Mesendoderm (in vitro differentiated cells): ENCODE data around the gene IFNLR1.

Experiments used
- DNase-seq: peaks from one replicate; pipeline ENCODE4 v3.0.0; 2013
- H2AK5ac ChIP-seq: 2 replicates; pipeline ENCODE4 v1.6.1; 2013; ENCODE audit warnings: low read length, inconsistent platforms
- H2BK120ac ChIP-seq: 2 replicates; pipeline ENCODE4 v1.6.1; 2013; ENCODE audit warnings: low read depth, mild to moderate bottlenecking, low read length, moderate library complexity, mixed read lengths
- H2BK15ac ChIP-seq: replicated peaks from 2 replicates; pipeline ENCODE4 v1.6.1; 2013; ENCODE audit warnings: low read depth, mild to moderate bottlenecking, moderate library complexity
- H2BK5ac ChIP-seq: 2 replicates; pipeline ENCODE4 v1.6.1; 2013; ENCODE audit warnings: low read length, inconsistent platforms
- H3K18ac ChIP-seq: 2 replicates; pipeline ENCODE4 v1.6.1; 2013; ENCODE audit warnings: mild to moderate bottlenecking, low read length, mixed read lengths
- H3K23ac ChIP-seq: one replicate; pipeline ENCODE4 v1.6.1; 2013; ENCODE audit warnings: low read length
- H3K27ac ChIP-seq: 2 replicates; pipeline ENCODE4 v1.5.1; 2013; ENCODE audit warnings: low read depth, mild to moderate bottlenecking, inconsistent platforms, low read length, moderate library complexity
- H3K27me3 ChIP-seq: 2 replicates; pipeline ENCODE4 v1.6.1; 2013; ENCODE audit warnings: low read length, control low read depth, mild to moderate bottlenecking, inconsistent platforms; ENCODE audit not compliant: insufficient read depth, poor library complexity
- H3K36me3 ChIP-seq: 2 replicates; pipeline ENCODE4 v1.6.1; 2013; ENCODE audit warnings: low read length, inconsistent platforms; ENCODE audit not compliant: control insufficient read depth, insufficient read depth
- H3K4ac ChIP-seq: one replicate; pipeline ENCODE4 v1.6.1; 2013; ENCODE audit warnings: low read depth, mild to moderate bottlenecking, low read length, moderate library complexity
- H3K4me1 ChIP-seq: 2 replicates; pipeline ENCODE4 v1.6.1; 2013; ENCODE audit warnings: low read depth, low read length, inconsistent platforms; ENCODE audit not compliant: control insufficient read depth
- H3K4me2 ChIP-seq: 2 replicates; pipeline ENCODE4 v1.6.1; 2013; ENCODE audit warnings: low read length
- H3K4me3 ChIP-seq: 2 replicates; pipeline ENCODE4 v1.5.1; 2013; ENCODE audit warnings: mild to moderate bottlenecking, low read length
- H3K56ac ChIP-seq: one replicate; pipeline ENCODE4 v1.6.1; 2013; ENCODE audit warnings: low read length
- H3K79me1 ChIP-seq: 2 replicates; pipeline ENCODE4 v1.6.1; 2013; ENCODE audit warnings: low read length, inconsistent platforms
- H3K79me2 ChIP-seq: 2 replicates; pipeline ENCODE4 v1.6.1; 2013; ENCODE audit warnings: mild to moderate bottlenecking, low read length; ENCODE audit not compliant: control insufficient read depth, insufficient read depth
- H3K9ac ChIP-seq: 2 replicates; pipeline ENCODE4 v1.6.1; 2013; ENCODE audit warnings: low read length, inconsistent platforms
- H4K5ac ChIP-seq: one replicate; pipeline ENCODE4 v1.6.1; 2013; ENCODE audit warnings: low read length
- H4K8ac ChIP-seq: one replicate; pipeline ENCODE4 v1.6.1; 2013; ENCODE audit warnings: low read depth, mild to moderate bottlenecking, control low read depth, low read length, moderate library complexity
- WGBS: extraction: QIAGEN DNeasy Blood & Tissue Kit; methylation state at CpG from one replicate; pipeline ENCODE4 v1.1.7; 2013; ENCODE audit warnings: low lambda C conversion rate, missing lambda C conversion rate; ENCODE audit not compliant: insufficient coverage; ENCODE audit errors: extremely low coverage; 5-methylcytosine and 5-hydroxymethylcytosine counted together

IFNLR1 gene

DNA sequence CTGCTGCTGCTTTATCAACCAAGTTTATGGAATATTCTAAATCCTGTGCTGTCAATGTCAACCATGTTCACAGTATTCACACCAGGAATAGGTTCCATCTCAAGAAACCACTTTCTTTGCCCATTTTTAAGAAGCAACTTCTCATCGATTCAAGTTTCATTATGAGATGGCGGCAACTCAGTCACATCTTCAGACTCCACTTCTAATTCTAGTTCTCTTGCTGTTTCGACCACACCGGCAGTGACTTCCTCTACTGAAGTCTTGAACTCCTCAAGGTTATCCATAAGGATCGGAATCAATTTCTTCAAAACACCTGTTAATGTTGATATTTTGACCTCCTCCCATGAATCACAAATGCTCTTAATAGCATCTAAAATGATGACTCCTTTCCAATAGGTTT is 39.7 kb upstream of the IFNLR1 start:
- H3K36me3 ChIP-seq, result no peaks in the 10 kb centered on the region
- H3K4ac ChIP-seq, result no peak overlapping the region
- H4K8ac ChIP-seq, result no peak overlapping the region
- DNase-seq, result no peak
- no peak overlapping the region for H3K56ac ChIP-seq
- no peaks in the 10 kb centered on the region for H3K27me3 ChIP-seq
- WGBS, result no CpG with 5 or more reads among the region's 5 CpGs
- H3K23ac ChIP-seq, result no peak overlapping the region
- H3K9ac ChIP-seq, result no peak overlapping the region
- no peak overlapping the region for H3K4me2 ChIP-seq
- H2AK5ac ChIP-seq, result no peak overlapping the region
- H3K18ac ChIP-seq, result no peak overlapping the region
- H2BK5ac ChIP-seq, result no peak overlapping the region
- no peak overlapping the region for H4K5ac ChIP-seq
- no peaks in the 10 kb centered on the region for H3K79me2 ChIP-seq
- H3K4me3 ChIP-seq, result no peak overlapping the region
- no peak overlapping the region for H3K27ac ChIP-seq
- no peak overlapping the region for H2BK15ac ChIP-seq
- H3K4me1 ChIP-seq, result no peaks in the 10 kb centered on the region
- no peaks in the 10 kb centered on the region for H3K79me1 ChIP-seq
- no peak overlapping the region for H2BK120ac ChIP-seq

DNA sequence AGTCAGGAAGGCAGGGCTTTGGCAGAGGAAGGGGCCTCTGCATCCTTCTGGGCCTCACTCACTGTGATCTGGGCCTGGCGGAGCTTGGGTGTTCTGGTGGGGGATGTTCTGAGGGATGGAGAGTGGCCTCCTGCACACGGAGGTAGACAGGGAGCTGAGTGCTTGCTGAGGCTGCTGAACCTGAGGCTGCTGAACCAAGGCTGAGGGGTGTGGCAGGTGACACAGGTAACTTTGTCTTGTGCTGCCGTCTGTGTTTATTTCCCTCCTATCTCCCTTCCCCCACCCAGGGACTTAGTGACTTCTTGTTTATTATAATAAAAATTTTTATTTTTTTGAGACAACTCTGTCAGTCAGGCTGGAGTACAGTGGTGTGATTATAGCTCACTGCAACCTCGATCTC is 37.7 kb upstream of the IFNLR1 start:
- Histone ChIP-seq H3K36me3 (no peaks in the 10 kb centered on the region), H4K8ac (no peak overlapping the region), H3K79me1 (no peaks in the 10 kb centered on the region), H3K4me3 (no peak overlapping the region), H3K4me1 (no peaks in the 10 kb centered on the region), H2BK5ac (no peak overlapping the region), H3K27me3 (no peaks in the 10 kb centered on the region), H3K18ac (no peak overlapping the region), H2BK15ac (no peak overlapping the region), H2AK5ac (no peak overlapping the region), H3K23ac (no peak overlapping the region), H3K79me2 (no peaks in the 10 kb centered on the region), H2BK120ac (no peak overlapping the region), H3K27ac (no peak overlapping the region), H3K4me2 (no peak overlapping the region), H3K56ac (no peak overlapping the region), H3K9ac (no peak overlapping the region), H4K5ac (no peak overlapping the region), H3K4ac (no peak overlapping the region)
- WGBS, result no CpG with 5 or more reads among the region's 4 CpGs
- DNase-seq, result no peak

DNA sequence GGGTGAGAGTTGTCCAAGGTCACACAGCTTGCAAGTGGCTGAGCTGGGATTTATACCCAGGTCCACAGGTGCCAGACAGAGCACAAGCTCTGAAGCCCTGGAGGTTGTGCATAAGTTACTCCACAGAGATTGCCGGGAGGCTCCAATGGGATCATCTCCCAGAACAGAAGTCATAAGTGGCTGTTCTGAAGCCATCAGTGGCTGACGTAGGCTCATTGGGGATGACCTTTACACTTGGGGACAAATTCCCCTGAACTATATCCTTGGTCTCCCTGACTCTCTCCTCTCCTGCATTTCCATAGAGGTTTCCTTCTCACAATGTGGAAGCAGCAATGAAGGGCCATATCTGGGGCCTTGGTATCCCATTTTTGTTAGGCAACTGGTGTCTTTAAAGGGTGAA is 37.0 kb upstream of the IFNLR1 start:
- Histone ChIP-seq H3K27me3 (no peaks in the 10 kb centered on the region), H2BK5ac (no peak overlapping the region), H4K5ac (no peak overlapping the region), H3K4ac (no peak overlapping the region), H3K56ac (no peak overlapping the region), H3K9ac (no peak overlapping the region), H3K23ac (no peak overlapping the region), H3K79me1 (no peaks in the 10 kb centered on the region), H3K4me1 (no peaks in the 10 kb centered on the region), H3K79me2 (no peaks in the 10 kb centered on the region), H2AK5ac (no peak overlapping the region), H3K36me3 (no peaks in the 10 kb centered on the region), H4K8ac (no peak overlapping the region), H3K4me2 (no peak overlapping the region), H3K4me3 (no peak overlapping the region), H3K27ac (no peak overlapping the region), H3K18ac (no peak overlapping the region), H2BK15ac (no peak overlapping the region), H2BK120ac (no peak overlapping the region)
- WGBS, result no CpG with 5 or more reads among the region's 2 CpGs
- no peak for DNase-seq

DNA sequence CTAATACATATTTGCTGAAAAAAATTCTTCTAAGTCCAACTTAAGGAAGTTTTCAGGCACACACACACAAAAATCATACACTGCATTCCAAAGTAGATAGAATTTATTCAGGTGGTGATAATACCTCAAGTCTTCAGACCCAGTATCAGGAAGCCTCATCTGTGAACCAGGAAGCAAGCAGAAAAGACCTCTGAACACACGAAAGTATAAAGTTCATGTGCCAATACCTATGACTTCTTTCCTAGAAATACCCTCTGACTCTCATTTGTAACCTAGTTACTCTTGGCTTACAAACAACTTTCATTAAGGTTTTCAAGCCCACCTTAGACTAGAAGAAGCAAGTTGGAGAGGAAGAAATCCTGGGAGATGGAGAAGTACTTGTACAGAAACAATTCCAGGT is 35.7 kb upstream of the IFNLR1 start:
- Histone ChIP-seq H3K79me2 (no peaks in the 10 kb centered on the region), H3K4me3 (no peak overlapping the region), H3K27me3 (no peaks in the 10 kb centered on the region), H2AK5ac (no peak overlapping the region), H3K36me3 (no peaks in the 10 kb centered on the region), H2BK15ac (no peak overlapping the region), H3K9ac (no peak overlapping the region), H3K23ac (no peak overlapping the region), H3K4me1 (no peaks in the 10 kb centered on the region), H2BK5ac (no peak overlapping the region), H3K18ac (no peak overlapping the region), H2BK120ac (no peak overlapping the region), H3K79me1 (no peaks in the 10 kb centered on the region), H3K4ac (no peak overlapping the region), H3K27ac (no peak overlapping the region), H3K56ac (no peak overlapping the region), H4K8ac (no peak overlapping the region), H3K4me2 (no peak overlapping the region), H4K5ac (no peak overlapping the region)
- WGBS, result no CpG with 5 or more reads among the region's 1 CpG
- DNase-seq, result no peak

DNA sequence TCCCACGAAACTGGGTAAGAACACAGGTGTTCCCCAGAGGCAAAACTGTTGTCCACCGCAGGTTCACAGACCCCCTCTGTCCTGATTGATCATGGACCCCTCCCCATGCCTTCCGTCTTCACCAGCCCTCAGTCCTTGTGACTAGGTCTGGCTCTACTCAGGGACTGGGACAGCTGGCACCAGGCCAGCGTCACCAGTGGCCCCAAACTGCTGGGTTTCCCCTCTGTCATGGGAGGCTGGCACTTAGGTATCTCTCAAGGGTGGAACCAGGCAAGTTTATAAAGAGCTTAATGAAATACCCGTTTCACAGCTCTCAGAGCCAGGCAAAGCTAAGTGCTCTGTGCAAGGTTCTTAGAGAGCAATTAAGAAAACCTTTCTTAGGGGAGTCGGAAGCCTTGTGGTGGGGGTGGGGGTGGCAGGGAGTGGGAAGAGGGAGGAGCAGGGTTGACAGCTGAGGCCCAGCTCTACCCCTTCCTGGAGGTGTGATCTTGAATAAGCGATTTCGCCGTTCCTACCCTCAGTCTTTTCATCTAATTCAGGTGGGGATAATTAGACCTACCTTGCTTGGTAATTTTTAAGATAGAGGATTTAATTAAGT is 35.0 kb upstream of the IFNLR1 start:
- Histone ChIP-seq H3K4me2 (no peak overlapping the region), H2BK120ac (no peak overlapping the region), H4K8ac (no peak overlapping the region), H2AK5ac (no peak overlapping the region), H3K4me1 (no peaks in the 10 kb centered on the region), H3K4ac (no peak overlapping the region), H3K56ac (no peak overlapping the region), H3K4me3 (no peak overlapping the region), H3K36me3 (no peaks in the 10 kb centered on the region), H3K18ac (no peak overlapping the region), H3K79me1 (no peaks in the 10 kb centered on the region), H3K27ac (no peak overlapping the region), H2BK15ac (no peak overlapping the region), H3K9ac (no peak overlapping the region), H3K27me3 (no peaks in the 10 kb centered on the region), H2BK5ac (no peak overlapping the region), H3K79me2 (no peaks in the 10 kb centered on the region), H4K5ac (no peak overlapping the region), H3K23ac (no peak overlapping the region)
- no CpG with 5 or more reads among the region's 9 CpGs for WGBS
- DNase-seq, result no peak

GRCh38 chr1:24221246-24221645 is 34.2 kb upstream of the IFNLR1 start:
- H3K4ac ChIP-seq, result no peak overlapping the region
- no peak overlapping the region for H3K23ac ChIP-seq
- H3K36me3 ChIP-seq, result no peaks in the 10 kb centered on the region
- H3K4me1 ChIP-seq, result no peaks in the 10 kb centered on the region
- no peak overlapping the region for H3K4me3 ChIP-seq
- H2BK15ac ChIP-seq, result no peak overlapping the region
- no peaks in the 10 kb centered on the region for H3K79me1 ChIP-seq
- H2AK5ac ChIP-seq, result no peak overlapping the region
- no peak overlapping the region for H2BK120ac ChIP-seq
- no CpG with 5 or more reads among the region's 2 CpGs for WGBS
- no peak overlapping the region for H4K8ac ChIP-seq
- no peak overlapping the region for H4K5ac ChIP-seq
- H3K18ac ChIP-seq, result no peak overlapping the region
- H3K27me3 ChIP-seq, result no peaks in the 10 kb centered on the region
- H3K9ac ChIP-seq, result no peak overlapping the region
- H3K56ac ChIP-seq, result no peak overlapping the region
- no peak overlapping the region for H2BK5ac ChIP-seq
- no peak overlapping the region for H3K4me2 ChIP-seq
- no peaks in the 10 kb centered on the region for H3K79me2 ChIP-seq
- no peak for DNase-seq
- no peak overlapping the region for H3K27ac ChIP-seq
